ENCODE results near the gene CNOT3. TPM values are rescaled to one million over a fixed set of nuclear protein-coding genes. Genes with fewer than 3 reads are reported as not detected.
A peak's percentile ranks its signal among the peaks of the same experiment; 100 is the strongest.

CNOT3 gene
- total RNA-seq, 1 experiment from 2014 or later, result 91.2 TPM

- no peaks in the 10 kb centered on the region; the same call in 1 of the 2 replicates for H3K27me3 Mint-ChIP-seq (ENCODE audit: low read depth)
- H3K4me1 Mint-ChIP-seq, result peaks cover 49 to 73% of the 10 kb centered on the region in 2 experiments
- TF ChIP-seq CTCF (conservative IDR thresholded peaks at IDR 0.05), result no peak
These were observed 67.4 kb downstream of the CNOT3 start for GRCh38 chr19:54204767-54205468.

More at GRCh38 chr19:54204767-54205468, 67.4 kb downstream of the CNOT3 start:
- Histone ChIP-seq H2BK15ac (ENCODE audit: low read depth, low read length) (no peak overlapping the region), H4K20me1 (ENCODE audit: control insufficient read depth, insufficient read depth, insufficient read length) (peaks cover 3% of the 10 kb centered on the region), H3K23ac (ENCODE audit: insufficient read length, low read depth, low read length) (no peak overlapping the region), H3K79me2 (ENCODE audit: insufficient read depth, low read length) (peaks cover 39% of the 10 kb centered on the region), H2AK5ac (ENCODE audit: insufficient read length, low read length) (no peak overlapping the region), H3K23me2 (ENCODE audit: insufficient read length, low read depth, low read length, poor library complexity, severe bottlenecking) (peaks cover 7% of the 10 kb centered on the region), H2BK12ac (ENCODE audit: insufficient read length, low read depth, low read length) (no peak overlapping the region), H3K9ac (ENCODE audit: extremely low read depth, insufficient read length, low read length) (peak overlapping the region; percentile 29), H2AFZ (ENCODE audit: low read length) (no peak overlapping the region), H2BK20ac (ENCODE audit: low read depth, low read length, poor library complexity, severe bottlenecking) (no peak overlapping the region), H3K27me3 (ENCODE audit: insufficient read depth, low read length) (no peaks in the 10 kb centered on the region), H3T11ph (ENCODE audit: low read length) (no peak overlapping the region), H3K27ac (ENCODE audit: insufficient read length, low read depth, low read length) (no peak overlapping the region), H3K4me2 (ENCODE audit: insufficient read depth, insufficient read length, low read length) (peak overlapping the region; percentile 28), H2BK5ac (ENCODE audit: insufficient read length, low read length) (no peak overlapping the region), H3K79me1 (ENCODE audit: insufficient read depth, low read depth, low read length, poor library complexity, severe bottlenecking) (peaks cover 6% of the 10 kb centered on the region), H4K8ac (replicated peaks; ENCODE audit: insufficient read length, low read depth, low read length) (no peak overlapping the region), H3K56ac (ENCODE audit: insufficient read length, low read depth, low read length) (no peak overlapping the region), H3K14ac (ENCODE audit: insufficient read depth, low read length) (no peak overlapping the region), H2BK120ac (ENCODE audit: low read depth, low read length, poor library complexity, severe bottlenecking) (no peak overlapping the region), H4K91ac (ENCODE audit: insufficient read length, low read depth, low read length) (no peak overlapping the region), H4K5ac (ENCODE audit: insufficient read length, low read depth, low read length) (no peak overlapping the region), H3K18ac (ENCODE audit: insufficient read length, low read depth, low read length) (no peak overlapping the region), H3K9me3 (ENCODE audit: control insufficient read depth, low read depth, low read length) (no peaks in the 10 kb centered on the region), H3K4ac (ENCODE audit: low read depth, low read length) (no peak overlapping the region), H3K4me1 (ENCODE audit: insufficient read depth, low read length) (peaks cover 3% of the 10 kb centered on the region)
- peak overlapping the region in 1 of 3 experiments; percentile 76; a peak in 2 of 7 replicates for H3K27ac Mint-ChIP-seq
- no peak for DNase-seq
- H3K36me3 Mint-ChIP-seq (ENCODE audit: insufficient read depth in 1 of 3, low read depth in 3 of 3), result peaks cover 77 to 82% (median 80%) of the 10 kb centered on the region in 3 experiments
- no CpG with 5 or more reads among the region's 4 CpGs for WGBS (ENCODE audit: extremely low coverage, insufficient read length, low lambda C conversion rate)
- H3K4me3 Mint-ChIP-seq, result peak overlapping the region; percentile 95 to 98
- no peaks in the 10 kb centered on the region for H3K9me3 Mint-ChIP-seq

Other genes starting within 250 kb of the CNOT3 start
- 22.1 and 22.7 TPM in 2 replicates for gene CACNG7, start 228.5 kb upstream of the CNOT3 start, total RNA-seq (2021)
- gene CACNG8, start 174.8 kb upstream of the CNOT3 start, total RNA-seq (2021), result 6.0 and 7.1 TPM in 2 replicates
- gene CACNG6, start 146.1 kb upstream of the CNOT3 start, total RNA-seq (2021), result 1.6 and 2.0 TPM in 2 replicates
- gene VSTM1, start 73.9 kb upstream of the CNOT3 start, total RNA-seq (2021), result 0.48 TPM in 1 of 2 replicates, not detected in the other
- gene TARM1, start 56.4 kb upstream of the CNOT3 start, total RNA-seq (2021), result not detected in 2 replicates
- 0.24 and 0.53 TPM in 2 replicates for gene OSCAR, start 37.0 kb upstream of the CNOT3 start, total RNA-seq (2021)
- gene NDUFA3, start 34.9 kb upstream of the CNOT3 start, total RNA-seq (2021), result 174 and 188 TPM in 2 replicates
- 26.6 and 28.2 TPM in 2 replicates for gene TFPT, start 22.1 kb upstream of the CNOT3 start, total RNA-seq (2021)
- gene PRPF31, start 22.0 kb upstream of the CNOT3 start, total RNA-seq (2021), result 82.1 and 84.4 TPM in 2 replicates
- gene LENG1, start 22.0 kb downstream of the CNOT3 start, total RNA-seq (2021), result 5.4 and 7.1 TPM in 2 replicates
- 12.2 and 12.7 TPM in 2 replicates for gene TMC4, start 35.4 kb downstream of the CNOT3 start, total RNA-seq (2021)
- gene MBOAT7, start 51.8 kb downstream of the CNOT3 start, total RNA-seq (2021), result 100 and 103 TPM in 2 replicates
- 28.3 and 29.0 TPM in 2 replicates for gene TSEN34, start 53.5 kb downstream of the CNOT3 start, total RNA-seq (2021)
- gene RPS9, start 63.1 kb downstream of the CNOT3 start, total RNA-seq (2021), result 1,674 and 1,679 TPM in 2 replicates
- gene LILRB3, start 85.2 kb downstream of the CNOT3 start, total RNA-seq (2021), result not detected in 2 replicates
- gene LILRA6, start 105.0 kb downstream of the CNOT3 start, total RNA-seq (2021), result not detected in 2 replicates
- gene LILRB5, start 119.5 kb downstream of the CNOT3 start, total RNA-seq (2021), result 0.09 TPM in 1 of 2 replicates, not detected in the other
- not detected in 2 replicates for gene LILRB2, start 143.3 kb downstream of the CNOT3 start, total RNA-seq (2021)
- not detected in 2 replicates for gene LILRA5, start 175.4 kb downstream of the CNOT3 start, total RNA-seq (2021)
- gene LILRA4, start 201.4 kb downstream of the CNOT3 start, total RNA-seq (2021), result not detected in 2 replicates
- not detected in 2 replicates for gene LAIR1, start 227.2 kb downstream of the CNOT3 start, total RNA-seq (2021)

Measured in H9 (cell line).